IPS DF 6.9 (cell line): ENCODE measurements around the gene CDON.
"Not testable (repeated sequence)": the region's sequence is repeated elsewhere in the genome, so short reads cannot be mapped to it uniquely, and the experiment has no call there.

Source experiments
- DNase-seq: peaks from one replicate; pipeline ENCODE4 v3.0.0-alpha.2; 2013; ENCODE audit warnings: low read depth, low spot score
- H3K27ac ChIP-seq: one replicate; pipeline ENCODE4 v1.5.1; 2013; ENCODE audit warnings: low read length, control low read depth
- H3K27me3 ChIP-seq: 2 replicates; pipeline ENCODE4 v1.6.1; 2013; ENCODE audit warnings: mild to moderate bottlenecking, low read length; ENCODE audit not compliant: control insufficient read depth, insufficient read depth
- H3K36me3 ChIP-seq: 2 replicates; pipeline ENCODE4 v1.6.1; 2013; ENCODE audit warnings: low read length; ENCODE audit not compliant: control insufficient read depth, insufficient read depth
- H3K4me1 ChIP-seq: 2 replicates; pipeline ENCODE4 v1.6.1; 2013; ENCODE audit warnings: low read length; ENCODE audit not compliant: control insufficient read depth, insufficient read depth
- H3K4me3 ChIP-seq: 2 replicates; pipeline ENCODE4 v1.5.1; 2013; ENCODE audit warnings: mild to moderate bottlenecking, low read length
- H3K9me3 ChIP-seq: 2 replicates; pipeline ENCODE4 v1.6.1; 2013; ENCODE audit warnings: low read length, inconsistent platforms; ENCODE audit not compliant: control insufficient read depth, insufficient read depth
- WGBS: extraction: QIAGEN DNeasy Blood & Tissue Kit; methylation state at CpG from one replicate; pipeline ENCODE4 v1.1.7; 2013; ENCODE audit warnings: mixed read lengths, missing lambda C conversion rate; ENCODE audit not compliant: insufficient read length, insufficient coverage; 5-methylcytosine and 5-hydroxymethylcytosine counted together

CDON gene

GRCh38 chr11:125925247-125925740 lies 137.4 kb downstream of the CDON start:
- Histone ChIP-seq H3K27me3 (no peaks in the 10 kb centered on the region), H3K36me3 (no peaks in the 10 kb centered on the region), H3K9me3 (no peaks in the 10 kb centered on the region), H3K27ac (no peak overlapping the region), H3K4me3 (no peak overlapping the region), H3K4me1 (no peaks in the 10 kb centered on the region)
- DNase-seq: no peak
- WGBS: no CpG with 5 or more reads among the region's 6 CpGs

- Histone ChIP-seq H3K4me1 (no peaks in the 10 kb centered on the region), H3K27ac (no peak overlapping the region), H3K27me3 (no peaks in the 10 kb centered on the region), H3K36me3 (no peaks in the 10 kb centered on the region), H3K4me3 (no peak overlapping the region), H3K9me3 (no peaks in the 10 kb centered on the region)
- no peak for DNase-seq
- WGBS: no CpG with 5 or more reads among the region's 9 CpGs
Observed at GRCh38 chr11:125924384-125925007, 138.2 kb downstream of the CDON start.

- no CpG with 5 or more reads among the region's 8 CpGs for WGBS
- no peaks in the 10 kb centered on the region for H3K9me3 ChIP-seq
Observed at GRCh38 chr11:125923633-125924032, 139.0 kb downstream of the CDON start.

GRCh38 chr11:125923012-125923579 lies 139.6 kb downstream of the CDON start:
- Histone ChIP-seq H3K36me3 (no peaks in the 10 kb centered on the region), H3K9me3 (no peaks in the 10 kb centered on the region), H3K4me3 (no peak overlapping the region), H3K4me1 (no peaks in the 10 kb centered on the region), H3K27ac (no peak overlapping the region), H3K27me3 (no peaks in the 10 kb centered on the region)
- DNase-seq: no peak
- no CpG with 5 or more reads among the region's 8 CpGs for WGBS

More at GRCh38 chr11:125923633-125924032, 139.0 kb downstream of the CDON start:
- no peak for DNase-seq
- Histone ChIP-seq H3K27ac (no peak overlapping the region), H3K27me3 (no peaks in the 10 kb centered on the region), H3K4me1 (no peaks in the 10 kb centered on the region), H3K36me3 (no peaks in the 10 kb centered on the region), H3K4me3 (no peak overlapping the region)

DNA sequence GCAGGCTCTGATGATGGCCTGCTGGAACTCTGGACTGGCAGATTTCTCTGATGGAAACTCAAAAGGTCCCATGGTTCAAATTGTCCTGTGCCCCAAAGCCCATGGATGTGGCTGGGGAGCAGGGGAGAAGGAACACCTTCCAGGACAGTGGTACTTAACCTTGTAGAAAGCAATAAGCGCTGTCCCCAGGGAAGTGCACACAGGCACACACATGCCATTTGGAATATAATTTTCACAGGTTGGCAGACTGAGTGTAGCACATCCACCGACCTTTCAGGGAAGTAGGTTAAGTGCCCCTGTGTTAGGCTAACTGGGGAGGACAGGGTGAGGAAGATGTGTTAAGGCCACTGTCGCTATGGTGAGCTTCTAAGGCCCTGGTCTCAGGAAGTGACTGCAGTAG lies 140.5 kb downstream of the CDON start:
- no peak overlapping the region for H3K27ac ChIP-seq
- no peak overlapping the region for H3K4me3 ChIP-seq
- H3K36me3 ChIP-seq: no peaks in the 10 kb centered on the region
- WGBS: no CpG with 5 or more reads among the region's 3 CpGs
- no peaks in the 10 kb centered on the region for H3K4me1 ChIP-seq
- H3K9me3 ChIP-seq: no peaks in the 10 kb centered on the region
- no peak for DNase-seq
- H3K27me3 ChIP-seq: no peaks in the 10 kb centered on the region

GRCh38 chr11:125921042-125921441 lies 141.6 kb downstream of the CDON start:
- WGBS: no CpG with 5 or more reads among the region's 9 CpGs
- no peaks in the 10 kb centered on the region for H3K4me1 ChIP-seq

GRCh38 chr11:125918140-125918840 lies 144.4 kb downstream of the CDON start:
- WGBS: no CpG with 5 or more reads among the region's 13 CpGs
- DNase-seq: no peak
- no peaks in the 10 kb centered on the region for H3K27me3 ChIP-seq
- no peak overlapping the region for H3K4me3 ChIP-seq
- no peak overlapping the region for H3K27ac ChIP-seq
- 0 out of 2 replicates have a peak, but pooled peaks cover 2% of the 10 kb centered on the region for H3K36me3 ChIP-seq
- H3K9me3 ChIP-seq: no peaks in the 10 kb centered on the region
- H3K4me1 ChIP-seq: no peaks in the 10 kb centered on the region

More at GRCh38 chr11:125921042-125921441, 141.6 kb downstream of the CDON start:
- DNase-seq: no peak
- no peak overlapping the region for H3K27ac ChIP-seq
- 0 out of 2 replicates have a peak, but pooled peaks cover 2% of the 10 kb centered on the region for H3K36me3 ChIP-seq
- H3K27me3 ChIP-seq: no peaks in the 10 kb centered on the region
- no peaks in the 10 kb centered on the region for H3K9me3 ChIP-seq
- H3K4me3 ChIP-seq: no peak overlapping the region

- Histone ChIP-seq H3K36me3 (0 out of 2 replicates have a peak, but pooled peaks cover 2% of the 10 kb centered on the region), H3K27ac (no peak overlapping the region), H3K27me3 (no peaks in the 10 kb centered on the region), H3K4me1 (no peaks in the 10 kb centered on the region), H3K4me3 (no peak overlapping the region), H3K9me3 (no peaks in the 10 kb centered on the region)
- no peak for DNase-seq
- no CpG with 5 or more reads among the region's 12 CpGs for WGBS
Observed at GRCh38 chr11:125916683-125917347, 145.9 kb downstream of the CDON start.

GRCh38 chr11:125914601-125915000 lies 148.1 kb downstream of the CDON start:
- not testable (repeated sequence) for DNase-seq, H3K36me3 ChIP-seq, H3K4me1 ChIP-seq, H3K27ac ChIP-seq, H3K4me3 ChIP-seq, H3K9me3 ChIP-seq, H3K27me3 ChIP-seq
- WGBS: no CpG with 5 or more reads among the region's 3 CpGs

DNA sequence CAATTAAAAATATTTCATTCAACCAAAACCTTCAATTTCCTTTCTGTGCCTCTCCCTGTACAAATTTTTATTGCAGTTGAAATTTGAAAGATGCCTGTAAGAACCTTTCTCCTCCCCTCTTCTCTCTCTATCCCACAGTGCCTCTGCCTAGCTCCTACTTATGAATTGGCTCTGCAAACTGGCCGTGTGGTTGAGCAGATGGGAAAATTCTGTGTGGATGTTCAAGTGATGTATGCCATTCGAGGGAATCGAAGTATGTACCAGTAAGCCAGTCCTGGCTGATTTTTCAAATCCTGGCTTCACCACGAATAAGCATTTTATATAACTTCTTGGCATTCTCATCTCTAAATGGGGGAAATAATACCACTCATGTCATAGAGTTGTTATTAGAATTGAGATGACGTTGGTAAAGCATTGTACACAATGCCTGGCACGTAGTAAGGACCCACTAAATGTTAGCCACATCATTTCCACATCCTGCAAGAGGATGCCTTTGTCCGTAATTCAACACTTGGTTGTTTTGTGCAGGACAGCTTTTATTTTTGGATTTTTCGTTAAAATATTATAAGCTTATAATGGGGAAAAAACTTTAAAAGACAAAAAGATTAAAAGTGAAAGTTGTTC lies 152.3 kb downstream of the CDON start:
- Histone ChIP-seq H3K36me3 (no peaks in the 10 kb centered on the region), H3K4me3 (no peak overlapping the region), H3K4me1 (no peaks in the 10 kb centered on the region), H3K9me3 (no peaks in the 10 kb centered on the region), H3K27ac (no peak overlapping the region), H3K27me3 (no peaks in the 10 kb centered on the region)
- WGBS: 100% methylated on average over 1 of the region's 8 CpGs
- no peak for DNase-seq
